Esophagus muscularis mucosa (tissue), 4 donors: Measurements from ENCODE around the gene MEGF8.
"Not testable (repeated sequence)": the region's sequence is repeated elsewhere in the genome, so short reads cannot be mapped to it uniquely, and the experiment has no call there.

Source experiments
- EP300 ChIP-seq: sonication (generic); formaldehyde crosslinking; IDR thresholded peaks from one replicate; pipeline ENCODE4 v1.6.1; 2017; ENCODE audit warnings: antibody characterized with exemption
- POLR2A ChIP-seq: fragments of 450-650 bp; IDR thresholded peaks from one replicate; pipeline ENCODE4 v1.6.1; 2017; ENCODE audit warnings: antibody characterized with exemption, moderate library complexity, mild to moderate bottlenecking, low read depth
- TF ChIP-seq, protein P1 (sequence below), 3 experiments: fragments of 200-600 bp in 2 of 3; fragments of 450-650 bp in 1 of 3; sonication (generic) in 2 of 3; IDR thresholded peaks; one replicate each; pipeline ENCODE4 v1.5.1; 2017 to 2019; ENCODE audit warnings: antibody characterized with exemption in 3 of 3, mild to moderate bottlenecking in 2 of 3, moderate library complexity in 1 of 3

GRCh38 chr19:42339126-42339860 lies 13.9 kb downstream of the MEGF8 start:
- TF ChIP-seq, protein P1, sequence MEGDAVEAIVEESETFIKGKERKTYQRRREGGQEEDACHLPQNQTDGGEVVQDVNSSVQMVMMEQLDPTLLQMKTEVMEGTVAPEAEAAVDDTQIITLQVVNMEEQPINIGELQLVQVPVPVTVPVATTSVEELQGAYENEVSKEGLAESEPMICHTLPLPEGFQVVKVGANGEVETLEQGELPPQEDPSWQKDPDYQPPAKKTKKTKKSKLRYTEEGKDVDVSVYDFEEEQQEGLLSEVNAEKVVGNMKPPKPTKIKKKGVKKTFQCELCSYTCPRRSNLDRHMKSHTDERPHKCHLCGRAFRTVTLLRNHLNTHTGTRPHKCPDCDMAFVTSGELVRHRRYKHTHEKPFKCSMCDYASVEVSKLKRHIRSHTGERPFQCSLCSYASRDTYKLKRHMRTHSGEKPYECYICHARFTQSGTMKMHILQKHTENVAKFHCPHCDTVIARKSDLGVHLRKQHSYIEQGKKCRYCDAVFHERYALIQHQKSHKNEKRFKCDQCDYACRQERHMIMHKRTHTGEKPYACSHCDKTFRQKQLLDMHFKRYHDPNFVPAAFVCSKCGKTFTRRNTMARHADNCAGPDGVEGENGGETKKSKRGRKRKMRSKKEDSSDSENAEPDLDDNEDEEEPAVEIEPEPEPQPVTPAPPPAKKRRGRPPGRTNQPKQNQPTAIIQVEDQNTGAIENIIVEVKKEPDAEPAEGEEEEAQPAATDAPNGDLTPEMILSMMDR (IDR thresholded peaks at IDR 0.05) = not testable (repeated sequence)
- TF ChIP-seq POLR2A, EP300: not testable (repeated sequence)
